Epithelial cell of proximal tubule (primary cell): ENCODE measurements around the gene GOLGA6L7. TPM values are rescaled to one million over a fixed set of nuclear protein-coding genes. Genes with fewer than 3 reads are reported as not detected.
"Not testable (repeated sequence)": the region's sequence is repeated elsewhere in the genome, so short reads cannot be mapped to it uniquely, and the experiment has no call there.

Source experiments
- DNase-seq: peaks from one replicate; pipeline ENCODE4 v3.0.0-alpha.2; 2011; ENCODE audit warnings: low read depth
- H3K4me3 ChIP-seq: 2 replicates; pipeline ENCODE4 v1.5.1; 2011; ENCODE audit warnings: low read depth, mild to moderate bottlenecking, low read length
- total RNA-seq: library from RNA; depleted of rRNA; stranded (reverse); fragments of >200 nt; gene quantifications from 2 replicates; pipeline ENCODE4 v1.2.3, GENCODE V29; 2015

GOLGA6L7 gene
- total RNA-seq, 1 donor from 2014 or later: not detected

- not testable (repeated sequence) for H3K4me3 ChIP-seq, DNase-seq
These were observed 485 bp downstream of the GOLGA6L7 start for GRCh38 chr15:28847959-28848358.

GRCh38 chr15:28847247-28847646 lies 1.2 kb downstream of the GOLGA6L7 start:
- H3K4me3 ChIP-seq, DNase-seq: not testable (repeated sequence)

DNA sequence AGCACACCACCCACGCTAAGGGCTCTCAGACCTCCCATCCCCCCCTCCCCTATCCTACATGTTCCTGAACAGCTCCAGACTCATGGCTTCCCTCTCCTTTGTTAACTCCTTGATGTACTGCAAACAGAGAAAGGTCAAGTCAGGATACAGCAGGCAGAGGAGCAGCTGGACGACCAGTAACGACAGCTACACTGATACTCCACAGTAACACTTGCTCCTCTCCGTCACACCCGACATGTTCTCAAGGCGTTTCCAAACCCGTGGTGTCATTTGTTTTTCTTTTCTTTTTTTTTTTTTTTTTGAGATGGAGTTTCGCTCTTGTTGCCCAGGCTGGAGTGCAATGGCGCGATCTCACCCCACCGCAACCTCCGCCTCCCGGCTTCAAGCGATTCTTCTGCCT lies 4.3 kb downstream of the GOLGA6L7 start:
- H3K4me3 ChIP-seq, DNase-seq: not testable (repeated sequence)

DNA sequence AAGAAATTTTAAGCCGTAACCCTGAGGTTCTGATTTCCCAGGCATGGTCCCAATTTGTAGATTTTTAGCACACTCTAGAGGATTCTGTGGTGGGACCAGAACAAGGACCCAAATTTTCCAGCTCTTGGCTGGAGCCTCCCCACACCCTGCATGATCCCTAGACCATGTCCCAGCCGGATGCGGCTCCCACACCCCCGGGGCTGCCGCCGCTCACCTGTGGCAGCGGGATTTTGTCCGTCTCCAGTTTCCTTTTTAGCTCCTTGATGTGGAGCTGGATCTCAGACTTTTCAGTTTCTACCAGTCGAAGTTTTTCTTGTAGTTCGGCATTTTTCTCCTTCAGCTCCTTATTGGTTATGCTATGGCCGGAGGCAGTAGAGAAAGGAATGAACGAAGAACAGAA lies 4.9 kb downstream of the GOLGA6L7 start:
- not testable (repeated sequence) for DNase-seq, H3K4me3 ChIP-seq

DNA sequence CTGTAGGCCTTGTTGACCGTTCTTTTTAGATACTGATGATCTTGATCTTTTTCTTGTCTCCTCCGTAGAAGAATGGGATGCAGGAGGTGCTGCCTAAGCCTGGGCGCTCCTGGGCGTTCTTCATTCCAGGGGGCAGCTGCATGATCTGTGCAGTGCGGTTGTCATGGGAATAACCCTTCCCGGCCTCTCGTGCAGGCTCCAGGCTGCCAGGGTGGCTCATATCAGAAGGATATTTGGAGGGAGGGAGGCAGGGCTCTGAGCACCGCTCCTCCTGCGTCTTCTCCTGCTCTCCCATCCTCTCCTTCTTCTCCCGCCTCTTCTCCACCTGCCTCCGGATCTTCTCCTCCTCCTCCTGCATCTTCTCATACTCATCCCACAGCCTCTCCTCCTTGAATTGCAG lies 6.2 kb downstream of the GOLGA6L7 start:
- DNase-seq, H3K4me3 ChIP-seq: not testable (repeated sequence)

DNA sequence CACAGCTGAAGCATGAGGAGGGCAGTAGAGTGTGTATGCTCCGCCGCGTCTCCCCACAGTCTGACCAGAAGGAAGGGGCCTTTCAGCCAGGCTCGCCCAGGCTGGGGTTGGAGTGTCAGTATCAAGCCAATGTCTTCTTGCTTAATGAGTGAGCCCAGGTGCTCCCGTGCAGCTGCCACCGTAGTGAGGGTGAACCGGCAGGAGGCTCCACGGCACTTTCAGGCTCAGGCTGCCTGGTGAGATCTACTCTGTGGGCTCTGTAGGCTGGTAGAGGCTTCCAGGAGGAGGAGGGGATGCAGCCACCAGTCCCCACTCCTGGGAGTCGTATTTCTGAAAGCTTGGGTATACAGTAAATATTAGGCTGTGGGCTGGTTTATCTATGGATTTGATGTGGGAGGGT lies 8.2 kb downstream of the GOLGA6L7 start:
- not testable (repeated sequence) for DNase-seq, H3K4me3 ChIP-seq

DNA sequence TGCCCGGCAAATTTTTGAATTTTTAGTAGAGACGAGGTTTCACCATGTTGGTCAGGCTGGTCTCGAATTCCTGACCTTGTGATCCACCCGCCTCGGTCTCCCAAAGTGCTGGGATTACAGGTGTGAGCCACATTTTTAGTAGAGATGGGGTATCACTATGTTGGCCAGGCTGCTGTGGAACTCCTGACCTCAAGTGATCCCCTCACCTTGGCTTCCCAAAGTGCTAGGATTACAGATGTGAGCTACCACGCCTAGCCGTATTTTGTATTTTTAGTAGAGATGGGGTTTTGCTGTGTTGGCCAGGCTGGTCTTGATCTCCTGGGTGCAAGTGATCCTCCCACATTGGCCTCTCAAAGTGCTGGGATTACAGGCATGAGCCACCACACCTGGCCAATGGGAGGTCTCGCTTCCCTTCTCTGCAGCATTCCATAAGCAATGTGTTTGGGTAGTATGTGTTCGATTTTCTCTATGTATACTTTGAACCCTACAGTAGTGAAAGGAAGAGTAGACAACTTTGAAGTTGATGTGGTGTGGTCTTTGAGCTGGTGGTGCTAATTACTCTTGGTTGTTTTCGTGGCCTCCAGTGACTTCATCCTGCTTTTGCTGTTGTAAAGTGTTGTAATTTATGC lies 13.4 kb downstream of the GOLGA6L7 start:
- not testable (repeated sequence) for H3K4me3 ChIP-seq, DNase-seq

GRCh38 chr15:28831897-28832587 lies 16.4 kb downstream of the GOLGA6L7 start:
- peak; percentile 9 for DNase-seq

DNA sequence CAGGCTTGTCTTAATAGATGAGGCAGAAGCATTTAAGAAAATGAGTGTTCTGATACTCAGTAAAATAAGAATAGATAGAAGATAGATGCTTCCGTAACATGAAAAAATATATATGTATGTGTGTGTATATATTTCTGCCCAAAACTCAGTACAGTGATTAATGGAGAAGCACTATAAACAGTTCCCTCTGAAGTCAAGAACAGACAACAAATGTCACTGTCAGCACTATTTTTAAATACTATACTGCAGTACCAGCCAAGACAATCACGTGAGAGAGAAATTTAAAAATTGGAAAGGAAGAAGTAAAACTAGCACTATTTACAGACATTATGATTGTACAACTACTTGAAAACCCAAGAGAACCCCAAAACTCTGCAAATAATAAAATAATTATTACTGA lies 27.0 kb downstream of the GOLGA6L7 start:
- not testable (repeated sequence) for DNase-seq, H3K4me3 ChIP-seq

More at GRCh38 chr15:28831897-28832587, 16.4 kb downstream of the GOLGA6L7 start:
- peak overlapping the region; percentile 52 for H3K4me3 ChIP-seq

GRCh38 chr15:28819930-28820295 lies 28.5 kb downstream of the GOLGA6L7 start:
- not testable (repeated sequence) for DNase-seq

GRCh38 chr15:28819019-28819929 lies 29.2 kb downstream of the GOLGA6L7 start:
- DNase-seq, H3K4me3 ChIP-seq: not testable (repeated sequence)

More at GRCh38 chr15:28819930-28820295, 28.5 kb downstream of the GOLGA6L7 start:
- not testable (repeated sequence) for H3K4me3 ChIP-seq

GRCh38 chr15:28818168-28818567 lies 30.3 kb downstream of the GOLGA6L7 start:
- not testable (repeated sequence) for H3K4me3 ChIP-seq, DNase-seq

DNA sequence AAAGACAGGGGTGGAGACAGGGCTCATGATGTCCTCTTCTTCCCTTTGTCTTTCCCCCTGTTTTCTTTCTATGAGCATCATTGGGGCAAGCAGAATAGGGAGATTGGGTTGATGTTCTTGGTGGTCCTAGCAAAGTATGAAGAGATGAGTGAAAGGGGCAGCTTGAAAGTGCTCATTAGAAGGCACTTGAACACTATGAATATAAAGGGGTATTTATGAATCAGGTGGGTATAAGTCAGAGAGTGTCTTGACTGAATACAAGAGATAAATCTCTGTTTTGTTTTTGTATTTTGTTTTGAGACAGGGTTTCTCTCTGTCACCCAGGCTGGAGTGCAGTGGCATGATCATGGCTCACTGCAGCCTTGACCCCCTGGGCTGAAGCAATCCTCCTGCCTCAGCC lies 34.4 kb downstream of the GOLGA6L7 start:
- not testable (repeated sequence) for DNase-seq, H3K4me3 ChIP-seq

- not testable (repeated sequence) for DNase-seq, H3K4me3 ChIP-seq
These were observed 35.1 kb downstream of the GOLGA6L7 start for GRCh38 chr15:28813392-28813791.

GRCh38 chr15:28811852-28812550 lies 36.4 kb downstream of the GOLGA6L7 start:
- not testable (repeated sequence) for H3K4me3 ChIP-seq, DNase-seq

DNA sequence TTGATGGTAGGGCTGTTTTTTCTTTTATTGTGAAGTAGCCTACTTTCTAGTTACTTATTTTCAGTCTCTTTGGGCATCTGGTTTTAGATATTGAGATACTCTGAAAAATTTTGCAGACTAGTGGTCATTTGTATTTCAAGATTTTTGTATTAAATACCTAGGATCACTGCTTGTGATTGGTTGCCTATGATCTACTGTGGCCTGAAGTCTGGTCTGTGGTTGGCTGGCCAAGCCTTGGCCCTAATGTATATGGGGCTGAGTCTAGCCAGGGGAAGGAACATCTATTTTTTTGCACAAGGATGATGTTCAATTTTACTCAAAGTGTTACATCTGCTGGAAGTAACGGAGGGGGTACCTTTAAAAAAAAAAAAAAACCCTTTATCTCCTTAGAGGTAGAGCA lies 38.0 kb downstream of the GOLGA6L7 start:
- not testable (repeated sequence) for H3K4me3 ChIP-seq, DNase-seq

- not testable (repeated sequence) for H3K4me3 ChIP-seq, DNase-seq
These were observed 40.3 kb downstream of the GOLGA6L7 start for GRCh38 chr15:28808136-28808535.

DNA sequence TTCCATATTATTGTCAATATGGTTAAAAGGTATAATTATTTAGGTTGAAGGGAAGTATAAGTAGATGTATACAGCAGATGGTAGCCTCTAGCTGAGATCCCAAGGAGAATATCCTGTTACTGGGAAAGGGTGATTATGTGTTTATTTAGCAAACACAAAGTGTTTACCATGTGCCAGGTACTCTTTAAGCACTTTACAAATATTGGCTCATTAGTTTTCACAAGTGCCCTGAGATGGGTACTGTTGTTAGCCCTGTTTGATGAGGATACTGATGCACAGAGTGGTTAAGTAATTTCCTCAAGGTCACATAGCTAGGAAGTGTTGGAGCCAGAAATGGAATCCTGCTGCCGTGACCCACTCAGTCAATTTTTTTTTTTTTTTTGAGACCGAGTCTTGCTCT lies 48.1 kb downstream of the GOLGA6L7 start:
- DNase-seq, H3K4me3 ChIP-seq: not testable (repeated sequence)

- not testable (repeated sequence) for H3K4me3 ChIP-seq, DNase-seq
These were observed 50.2 kb downstream of the GOLGA6L7 start for GRCh38 chr15:28798234-28798633.
